ENCODE data around the gene CACNB4.

- TF ChIP-seq CTCF (IDR thresholded peaks at IDR 0.05) (no peak), POLR2AphosphoS5 (IDR thresholded peaks at IDR 0.05) (no peak)
These were observed 35.4 kb downstream of the CACNB4 start for GRCh38 chr2:152063325-152063924.
